GM19328 (cell line): Measurements from ENCODE around the gene SRA1.
A peak's percentile ranks its signal among the peaks of the same experiment; 100 is the strongest.

Source experiments
- ATAC-seq: cut with Tn5 transposase; IDR thresholded peaks from one replicate; pipeline ENCODE4 v1.9.1; 2021; ENCODE audit warnings: mild to moderate bottlenecking, moderate library complexity; ENCODE audit not compliant: unreplicated experiment

Gene SRA1

GRCh38 chr5:140571105-140571504 is 13.8 kb upstream of the SRA1 start:
- no peak for ATAC-seq

GRCh38 chr5:140570488-140570887 is 13.2 kb upstream of the SRA1 start:
- no peak for ATAC-seq

GRCh38 chr5:140570058-140570457 is 12.8 kb upstream of the SRA1 start:
- no peak for ATAC-seq

- ATAC-seq = no peak
These were observed 11.9 kb upstream of the SRA1 start for GRCh38 chr5:140569197-140569596.

GRCh38 chr5:140568443-140569063 is 11.3 kb upstream of the SRA1 start:
- no peak for ATAC-seq

GRCh38 chr5:140567871-140568270 is 10.6 kb upstream of the SRA1 start:
- no peak for ATAC-seq

GRCh38 chr5:140567136-140567818 is 10.0 kb upstream of the SRA1 start:
- ATAC-seq = no peak

- no peak for ATAC-seq
These were observed 9.4 kb upstream of the SRA1 start for GRCh38 chr5:140566665-140567064.

- no peak for ATAC-seq
These were observed 8.5 kb upstream of the SRA1 start for GRCh38 chr5:140565780-140566095.

- no peak for ATAC-seq
These were observed 7.9 kb upstream of the SRA1 start for GRCh38 chr5:140565024-140565779.

GRCh38 chr5:140564196-140565023 is 7.1 kb upstream of the SRA1 start, which contains the start of the genes APBB3 and SLC35A4:
TSS of gene APBB3 (minus strand) at chr5:140564598. CDS start at chr5:140564245, 353 bp downstream.
TSS of gene SLC35A4 (plus strand) at chr5:140564828. CDS start at chr5:140567170, 2,342 bp downstream.
- ATAC-seq = peak; percentile 83

GRCh38 chr5:140563596-140563995 is 6.3 kb upstream of the SRA1 start:
- no peak for ATAC-seq

GRCh38 chr5:140561753-140562523 is 4.7 kb upstream of the SRA1 start:
- ATAC-seq = no peak

- no peak for ATAC-seq
These were observed 3.0 kb upstream of the SRA1 start for GRCh38 chr5:140560227-140560626.

GRCh38 chr5:140558542-140558941 is 1.3 kb upstream of the SRA1 start:
- no peak for ATAC-seq

- no peak for ATAC-seq
These were observed 692 bp upstream of the SRA1 start for GRCh38 chr5:140557965-140558364.

- no peak for ATAC-seq
These were observed 835 bp downstream of the SRA1 start for GRCh38 chr5:140556438-140556837.

GRCh38 chr5:140555747-140556312 is 1.4 kb downstream of the SRA1 start:
- ATAC-seq = no peak

GRCh38 chr5:140554454-140554853 is 2.8 kb downstream of the SRA1 start:
- ATAC-seq = no peak

GRCh38 chr5:140553657-140554056 is 3.6 kb downstream of the SRA1 start:
- ATAC-seq = no peak
